Adrenal gland (tissue), 12 donors: ENCODE data around the gene CIB1. TPM values are rescaled to one million over a fixed set of nuclear protein-coding genes. Genes with fewer than 3 reads are reported as not detected.
A peak's percentile ranks its signal among the peaks of the same experiment; 100 is the strongest.

ENCODE experiments used
- DNase-seq, 7 donors: peaks; one replicate each; pipeline ENCODE4 v3.0.0-alpha.2; 2019 to 2020
- H3K27ac ChIP-seq, 5 donors: fragments of 200-600 bp; sonication (generic) in 4 of 5; 1 replicate in 3 of 5; 2 replicates in 2 of 5; pipeline versions ENCODE4 v1.5.1 to v1.8.0; 2016 to 2020; ENCODE audit warnings: mild to moderate bottlenecking in 1 of 5
- H3K27me3 ChIP-seq: fragments of 200-600 bp; 2 replicates; pipeline ENCODE4 v1.8.0; 2021
- H3K36me3 ChIP-seq, 2 donors: fragments of 200-600 bp; replicated peaks in 1 of 2; 1 replicate in 1 of 2; 2 replicates in 1 of 2; pipeline versions ENCODE4 v1.5.1 to v1.8.0; 2018 to 2022
- H3K4me1 ChIP-seq, 2 donors: fragments of 200-600 bp; replicated peaks in 1 of 2; 1 replicate in 1 of 2; 2 replicates in 1 of 2; pipeline versions ENCODE4 v1.5.1 to v1.8.0; 2018 to 2021
- H3K4me3 ChIP-seq, 4 donors: fragments of 200-600 bp; sonication (generic) in 3 of 4; one replicate each; pipeline ENCODE4 v1.5.1; 2016 to 2018
- H3K9me3 ChIP-seq, 3 donors: fragments of 200-600 bp; sonication (generic) in 1 of 3; replicated peaks in 1 of 3; 1 replicate in 2 of 3; 2 replicates in 1 of 3; pipeline versions ENCODE4 v1.5.1 to v1.8.0; 2016 to 2021
- CTCF ChIP-seq, 6 experiments: fragments of 450-650 bp in 4 of 6; fragments of 200-600 bp in 2 of 6; sonication (generic) in 1 of 6; IDR thresholded peaks; 1 replicate in 5 of 6; 2 replicates in 1 of 6; pipeline versions ENCODE4 v1.5.1 to v1.8.0; 2016 to 2021; ENCODE audit warnings: antibody characterized with exemption in 6 of 6, mild to moderate bottlenecking in 2 of 6, moderate library complexity in 1 of 6
- POLR2A ChIP-seq, 2 donors: fragments of 450-650 bp; IDR thresholded peaks; one replicate each; pipeline ENCODE4 v1.6.1; 2017; ENCODE audit warnings: antibody characterized with exemption in 2 of 2, mild to moderate bottlenecking in 2 of 2, moderate library complexity in 1 of 2
- WGBS, 4 donors: extraction: QIAGEN DNeasy Blood & Tissue Kit in 2 of 4; methylation state at CpG; one replicate each; pipeline versions ENCODE4 v1.1.5 to v1.1.7; 2013 to 2017; 5-methylcytosine and 5-hydroxymethylcytosine counted together
- intact Hi-C, 2 donors: fragments of 100-400 bp; cut with DNase I; formaldehyde crosslinking; loops; one replicate each; pipeline versions ENCODE4 v1.14.1 to v1.15.0; 2022 to 2023
- polyA plus RNA-seq, 3 donors: library from polyadenylated mRNA; stranded (reverse); fragments of 200-250 nt in 2 of 3; fragments of 350-450 nt in 1 of 3; fragmentation: Illumina TruSeq in 1 of 3; extraction: RNeasy Lipid Tissue Mini Kit (QIAGEN cat#74804) in 1 of 3; gene quantifications; one replicate each; pipeline ENCODE4 v1.2.3, GENCODE V29; 2013 to 2014
- total RNA-seq, 9 donors: library from RNA; depleted of rRNA in 4 of 9; stranded (reverse); fragments of >200 nt in 4 of 9; fragments of 120-200 nt in 1 of 9; fragmentation: NEBNext Ultra II Directional in 1 of 9; extraction: Animal tissue kit (Norgen Biotek cat#: 25700) in 1 of 9; gene quantifications; one replicate each; pipeline versions ENCODE4 v1.1.0 to v1.2.4, GENCODE V29; 2013 to 2023
- donor health status: healthy with polysubstance abuse.
- donor health status: Bipolar disorder and iron deficiency.
- donor health status: DM: yes; HTN: yes; CAD: no.
- donor health status: DM: no; HTN: no; CAD: no.
- donor health status: DM: no; HTN: no; CAD: no.
- donor health status: DM: yes; HTN: yes; CAD: no.

Gene CIB1
- total and polyA plus RNA-seq, 12 donors = 38.8 to 259 (median 135) TPM

- Histone ChIP-seq H3K9me3 (no peaks in the 10 kb centered on the region), H3K27ac (peak overlapping the region; percentile 65 to 80 (median 74)), H3K4me1 (peaks cover 46 to 57% of the 10 kb centered on the region in 2 donors), H3K27me3 (no peaks in the 10 kb centered on the region), H3K4me3 (no peak overlapping the region), H3K36me3 (no peaks in the 10 kb centered on the region)
- peak in 1 of 2 donors; percentile 10 for TF ChIP-seq POLR2A (IDR thresholded peaks at IDR 0.05)
- TF ChIP-seq CTCF (IDR thresholded peaks at IDR 0.05) = no peak
- peak in 3 of 7 donors; percentile 38 to 49 (median 41) for DNase-seq
- intact Hi-C loops = no loop called here
- WGBS, 4 donors = 28 to 52% (median 47%) methylated on average over 7 to 16 of the region's 16 CpGs
These were observed 40.6 kb downstream of the CIB1 start for GRCh38 chr15:90192961-90193786.

- TF ChIP-seq POLR2A (IDR thresholded peaks at IDR 0.05) (no peak), CTCF (IDR thresholded peaks at IDR 0.05) (no peak)
- WGBS, 4 donors = 11 to 25% (median 15%) methylated on average over 2 to 7 of the region's 7 CpGs
- no peaks in the 10 kb centered on the region for H3K9me3 ChIP-seq
- H3K27ac ChIP-seq = peak overlapping the region; percentile 63 to 80 (median 69)
- no peaks in the 10 kb centered on the region for H3K27me3 ChIP-seq
- peak; percentile 89 to 94 (median 93) for DNase-seq
- H3K36me3 ChIP-seq = no peaks in the 10 kb centered on the region
- H3K4me3 ChIP-seq = no peak overlapping the region
- H3K4me1 ChIP-seq = peaks cover 46 to 67% of the 10 kb centered on the region in 2 donors
- intact Hi-C loops = no loop called here
These were observed 41.8 kb downstream of the CIB1 start for GRCh38 chr15:90191794-90192509.

GRCh38 chr15:90191344-90191687 is 42.4 kb downstream of the CIB1 start:
- H3K9me3 ChIP-seq = no peaks in the 10 kb centered on the region
- intact Hi-C loops = no loop called here
- 76 to 83% (median 79%) methylated on average over 1 to 3 of the region's 3 CpGs for WGBS, 4 donors
- H3K27ac ChIP-seq = peak overlapping the region; percentile 29 to 80 (median 63)
- H3K4me1 ChIP-seq = peaks cover 46 to 74% of the 10 kb centered on the region in 2 donors
- DNase-seq = no peak
- H3K36me3 ChIP-seq = no peaks in the 10 kb centered on the region
- no peak for TF ChIP-seq CTCF (IDR thresholded peaks at IDR 0.05)
- TF ChIP-seq POLR2A (IDR thresholded peaks at IDR 0.05) = no peak
- no peak overlapping the region for H3K4me3 ChIP-seq
- H3K27me3 ChIP-seq = no peaks in the 10 kb centered on the region

GRCh38 chr15:90190606-90191343 is 43.0 kb downstream of the CIB1 start:
- Histone ChIP-seq H3K36me3 (no peaks in the 10 kb centered on the region), H3K27me3 (no peaks in the 10 kb centered on the region), H3K4me1 (peaks cover 46 to 79% of the 10 kb centered on the region in 2 donors), H3K9me3 (no peaks in the 10 kb centered on the region), H3K27ac (peak overlapping the region; percentile 25 to 80 (median 63)), H3K4me3 (no peak overlapping the region)
- TF ChIP-seq POLR2A (IDR thresholded peaks at IDR 0.05) = no peak
- no peak for TF ChIP-seq CTCF (IDR thresholded peaks at IDR 0.05)
- 77 to 94% (median 91%) methylated on average over 4 to 10 of the region's 10 CpGs for WGBS, 4 donors
- intact Hi-C loops = no loop called here
- DNase-seq = peak in 1 of 7 donors; percentile 28
